ENCODE data around the gene PHF20. TPM values are rescaled to one million over a fixed set of nuclear protein-coding genes. Genes with fewer than 3 reads are reported as not detected.
A peak's percentile ranks its signal among the peaks of the same experiment; 100 is the strongest.

The PHF20 gene
- polyA plus RNA-seq, 3 donors = 54.7 to 78.2 (median 73.6) TPM

DNA sequence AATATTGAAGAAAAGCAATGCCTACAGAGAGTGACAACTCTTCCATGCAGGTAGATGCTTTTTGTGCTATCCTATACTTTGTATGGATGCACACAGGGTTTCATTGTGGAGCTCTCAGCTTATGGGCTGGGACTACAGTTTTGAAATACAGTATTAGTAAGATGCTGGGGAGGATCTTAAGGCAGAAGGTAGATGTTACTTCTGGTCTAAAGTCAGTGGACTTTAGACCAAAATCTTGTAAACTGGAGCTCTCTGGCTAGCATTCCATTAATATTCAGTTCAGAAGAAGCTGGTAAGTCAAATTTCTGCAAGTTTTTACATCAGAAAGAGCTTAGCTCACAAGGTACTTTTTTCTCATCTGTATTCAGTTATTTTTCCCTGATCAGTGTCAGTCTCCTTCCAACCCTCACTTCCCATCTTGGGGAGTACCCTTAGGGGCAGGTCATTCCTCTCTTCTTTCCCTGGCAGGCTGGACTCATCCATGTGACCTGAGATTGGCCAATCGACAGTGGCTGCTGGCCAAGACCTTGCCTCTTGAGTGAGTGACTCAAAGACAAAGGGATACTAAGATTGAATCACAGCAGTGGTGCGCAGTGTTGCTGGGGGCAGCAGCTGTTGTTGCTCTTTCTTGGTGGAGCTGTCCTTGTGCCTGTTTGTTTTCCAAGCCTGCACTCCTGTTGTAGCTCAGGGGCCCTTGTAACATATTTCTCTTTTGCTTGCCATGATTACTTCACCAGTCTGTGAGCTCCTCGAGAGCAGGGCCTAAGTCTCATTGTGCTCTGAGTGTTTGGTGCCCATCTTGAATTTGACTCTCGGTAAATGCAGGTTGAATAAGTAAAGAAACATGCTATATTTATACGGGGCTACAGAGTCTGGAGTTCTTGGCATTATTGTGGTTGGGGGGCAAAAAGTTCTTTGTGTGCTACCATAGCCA lies 2.8 kb upstream of the PHF20 start:
- Histone ChIP-seq H3K4me2 (replicated peaks; ENCODE audit: extremely low read depth, low read length, poor library complexity, severe bottlenecking) (peak overlapping the region; percentile 63), H3K27ac (ENCODE audit: low read depth in 1 of 2, low read length in 2 of 2) (peak overlapping the region; percentile 79 to 95), H3K79me2 (ENCODE audit: insufficient read depth, low read length) (peaks cover 21% of the 10 kb centered on the region), H3K27me3 (ENCODE audit: control insufficient read depth in 2 of 2, insufficient read depth in 2 of 2, low read length in 2 of 2) (no peaks in the 10 kb centered on the region), H3K9ac (ENCODE audit: insufficient read depth, low read length, poor library complexity, severe bottlenecking) (peak overlapping the region; percentile 53), H3K9me3 (replicated peaks in 1 of 2; ENCODE audit: control insufficient read depth in 1 of 2, insufficient read depth in 1 of 2, low read length in 2 of 2) (no peaks in the 10 kb centered on the region), H3K4me1 (ENCODE audit: control insufficient read depth in 1 of 2, insufficient read depth in 2 of 2, low read length in 2 of 2) (peaks cover 61 to 68% of the 10 kb centered on the region in 2 donors), H2AFZ (ENCODE audit: insufficient read depth, low read depth, low read length, poor library complexity, severe bottlenecking) (no peak overlapping the region), H4K20me1 (ENCODE audit: insufficient read depth, low read length) (no peaks in the 10 kb centered on the region), H3K36me3 (replicated peaks in 1 of 2; ENCODE audit: control insufficient read depth in 1 of 2, insufficient read depth in 2 of 2, low read length in 2 of 2) (no peaks in the 10 kb centered on the region), H3K4me3 (replicated peaks in 1 of 3; ENCODE audit: low read depth in 2 of 3, low read length in 3 of 3) (peak overlapping the region in 1 of 3 experiments; percentile 57)
- TF ChIP-seq, protein P1, sequence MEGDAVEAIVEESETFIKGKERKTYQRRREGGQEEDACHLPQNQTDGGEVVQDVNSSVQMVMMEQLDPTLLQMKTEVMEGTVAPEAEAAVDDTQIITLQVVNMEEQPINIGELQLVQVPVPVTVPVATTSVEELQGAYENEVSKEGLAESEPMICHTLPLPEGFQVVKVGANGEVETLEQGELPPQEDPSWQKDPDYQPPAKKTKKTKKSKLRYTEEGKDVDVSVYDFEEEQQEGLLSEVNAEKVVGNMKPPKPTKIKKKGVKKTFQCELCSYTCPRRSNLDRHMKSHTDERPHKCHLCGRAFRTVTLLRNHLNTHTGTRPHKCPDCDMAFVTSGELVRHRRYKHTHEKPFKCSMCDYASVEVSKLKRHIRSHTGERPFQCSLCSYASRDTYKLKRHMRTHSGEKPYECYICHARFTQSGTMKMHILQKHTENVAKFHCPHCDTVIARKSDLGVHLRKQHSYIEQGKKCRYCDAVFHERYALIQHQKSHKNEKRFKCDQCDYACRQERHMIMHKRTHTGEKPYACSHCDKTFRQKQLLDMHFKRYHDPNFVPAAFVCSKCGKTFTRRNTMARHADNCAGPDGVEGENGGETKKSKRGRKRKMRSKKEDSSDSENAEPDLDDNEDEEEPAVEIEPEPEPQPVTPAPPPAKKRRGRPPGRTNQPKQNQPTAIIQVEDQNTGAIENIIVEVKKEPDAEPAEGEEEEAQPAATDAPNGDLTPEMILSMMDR (IDR thresholded peaks at IDR 0.05) = no peak
- WGBS (ENCODE audit: insufficient coverage) = 28% methylated on average over 2 of the region's 5 CpGs
- Mint-ChIP-seq H3K9me3 (peaks cover 0 to 4% (median 3%) of the 10 kb centered on the region in 7 donors), H3K27me3 (ENCODE audit: low read depth in 3 of 3) (peaks cover 0 to 4% (median 3%) of the 10 kb centered on the region in 3 donors), H3K36me3 (peaks cover 5 to 6% of the 10 kb centered on the region in 2 donors), H3K27ac (peak overlapping the region; percentile 98 to 100 (median 99)), H3K4me3 (peak overlapping the region; percentile 38 to 62), H3K4me1 (peaks cover 57% of the 10 kb centered on the region)
- DNase-seq = peak; percentile 92 to 98 (median 96)
- intact Hi-C loops (cut with micrococcal nuclease) = loop anchor here in 1 of 2 donors (1.0 kb wide), 1 partner anchor 27 kb away; the partner anchor contains the start of gene RBM39

DNA sequence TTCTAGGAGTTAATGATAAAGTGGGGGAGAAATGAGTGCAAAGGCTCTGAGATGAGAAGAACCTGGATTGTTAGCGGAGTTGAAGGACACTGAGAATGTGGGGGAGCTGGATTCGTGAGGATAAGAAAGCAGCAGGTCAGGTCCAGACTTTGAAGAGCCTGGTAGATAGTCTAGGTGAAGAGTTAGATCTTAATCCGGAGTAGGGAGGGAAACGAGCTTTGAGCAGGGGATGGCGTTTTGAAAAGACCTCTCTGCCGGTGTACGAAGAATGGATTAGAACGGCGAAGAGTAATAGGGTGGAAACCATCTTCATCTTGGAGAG lies 487 bp upstream of the PHF20 start:
- 87% methylated on average over 9 of the region's 9 CpGs for WGBS (ENCODE audit: insufficient coverage)
- H3K4me1 ChIP-seq (ENCODE audit: control insufficient read depth in 1 of 2, insufficient read depth in 2 of 2, low read length in 2 of 2) = peaks cover 66 to 77% of the 10 kb centered on the region in 2 donors
- H3K9ac ChIP-seq (ENCODE audit: insufficient read depth, low read length, poor library complexity, severe bottlenecking) = peak overlapping the region; percentile 27
- H3K27me3 ChIP-seq (ENCODE audit: control insufficient read depth in 2 of 2, insufficient read depth in 2 of 2, low read length in 2 of 2) = no peaks in the 10 kb centered on the region
- peaks cover 16 to 19% of the 10 kb centered on the region in 2 donors for H3K36me3 Mint-ChIP-seq
- peaks cover 0 to 4% (median 3%) of the 10 kb centered on the region in 3 donors for H3K27me3 Mint-ChIP-seq (ENCODE audit: low read depth in 3 of 3)
- no peaks in the 10 kb centered on the region for H3K9me3 ChIP-seq (replicated peaks in 1 of 2; ENCODE audit: control insufficient read depth in 1 of 2, insufficient read depth in 1 of 2, low read length in 2 of 2)
- peak overlapping the region in 1 of 3 experiments; percentile 19 for H3K4me3 ChIP-seq (replicated peaks in 1 of 3; ENCODE audit: low read depth in 2 of 3, low read length in 3 of 3)
- intact Hi-C loops (cut with micrococcal nuclease) = loop anchor here in 1 of 2 donors (5.0 kb wide), 2 partner anchors 39 to 154 kb away; partner anchors contain the start of gene SPAG4
- TF ChIP-seq, protein P1 (IDR thresholded peaks at IDR 0.05) = no peak
- H3K27ac ChIP-seq (ENCODE audit: low read depth in 1 of 2, low read length in 2 of 2) = peak overlapping the region; percentile 30 to 95
- H2AFZ ChIP-seq (ENCODE audit: insufficient read depth, low read depth, low read length, poor library complexity, severe bottlenecking) = no peak overlapping the region
- peak in 1 of 3 donors; percentile 9 for DNase-seq
- H3K9me3 Mint-ChIP-seq = peaks cover 0 to 4% (median 3%) of the 10 kb centered on the region in 7 donors
- H3K4me2 ChIP-seq (replicated peaks; ENCODE audit: extremely low read depth, low read length, poor library complexity, severe bottlenecking) = peak overlapping the region; percentile 33
- H3K4me3 Mint-ChIP-seq = peak overlapping the region; percentile 62 to 75
- peaks cover 44% of the 10 kb centered on the region for H3K79me2 ChIP-seq (ENCODE audit: insufficient read depth, low read length)
- H4K20me1 ChIP-seq (ENCODE audit: insufficient read depth, low read length) = peaks cover 12% of the 10 kb centered on the region
- H3K27ac Mint-ChIP-seq = peak overlapping the region; percentile 95 to 100 (median 99)
- H3K4me1 Mint-ChIP-seq = peaks cover 68% of the 10 kb centered on the region
- peaks cover 8 to 12% of the 10 kb centered on the region in 2 donors for H3K36me3 ChIP-seq (replicated peaks in 1 of 2; ENCODE audit: control insufficient read depth in 1 of 2, insufficient read depth in 2 of 2, low read length in 2 of 2)
